GM12872 (cell line): ENCODE results near the gene IL6R.
A peak's percentile ranks its signal among the peaks of the same experiment; 100 is the strongest.

Experiments used
- CTCF ChIP-seq: IDR thresholded peaks from 3 replicates; pipeline ENCODE4 v1.5.1; 2011; ENCODE audit warnings: low read depth, mild to moderate bottlenecking, low read length, moderate library complexity; ENCODE audit not compliant: insufficient read depth

The IL6R gene

GRCh38 chr1:154476791-154477190 lies 71.6 kb downstream of the IL6R start:
- TF ChIP-seq CTCF, result no peak

GRCh38 chr1:154478013-154478412 lies 72.9 kb downstream of the IL6R start:
- TF ChIP-seq CTCF, result no peak

- 0 out of 3 replicates have a peak, but pooled peaks have one; percentile 13 for TF ChIP-seq CTCF
Measured at GRCh38 chr1:154478639-154479038, 73.5 kb downstream of the IL6R start.

- peak; percentile 91 for TF ChIP-seq CTCF
Measured at GRCh38 chr1:154479764-154480421, 74.8 kb downstream of the IL6R start.

GRCh38 chr1:154481053-154481452 lies 75.9 kb downstream of the IL6R start:
- no peak for TF ChIP-seq CTCF

- no peak for TF ChIP-seq CTCF
Measured at GRCh38 chr1:154483941-154484803, 79.0 kb downstream of the IL6R start.

- TF ChIP-seq CTCF, result no peak
Measured at GRCh38 chr1:154485106-154485505, 80.0 kb downstream of the IL6R start.
